Ascending aorta (tissue), 2 donors: Measurements from ENCODE around the gene CPXM2. TPM values are rescaled to one million over a fixed set of nuclear protein-coding genes. Genes with fewer than 3 reads are reported as not detected.

Experiments
- DNase-seq, 2 donors: peaks; one replicate each; pipeline ENCODE4 v3.0.0-alpha.2; 2019; ENCODE audit warnings: low spot score in 2 of 2
- H3K27ac ChIP-seq, 2 donors: fragments of 200-600 bp; sonication (generic); one replicate each; pipeline ENCODE4 v1.5.1; 2016 to 2017; ENCODE audit warnings: mild to moderate bottlenecking in 1 of 2
- H3K27me3 ChIP-seq: fragments of 200-600 bp; sonication (generic); one replicate; pipeline ENCODE4 v1.5.1; 2017
- H3K36me3 ChIP-seq, 2 donors: fragments of 200-600 bp; sonication (generic); one replicate each; pipeline ENCODE4 v1.5.1; 2016
- H3K4me1 ChIP-seq, 2 donors: fragments of 200-600 bp; sonication (generic); one replicate each; pipeline ENCODE4 v1.5.1; 2016 to 2017; ENCODE audit warnings: mild to moderate bottlenecking in 1 of 2
- H3K4me3 ChIP-seq, 2 donors: fragments of 200-600 bp; sonication (generic); one replicate each; pipeline ENCODE4 v1.5.1; 2016 to 2017; ENCODE audit warnings: mild to moderate bottlenecking in 1 of 2
- H3K9me3 ChIP-seq, 2 donors: fragments of 200-600 bp; sonication (generic); one replicate each; pipeline ENCODE4 v1.5.1; 2016
- CTCF ChIP-seq, 3 experiments: fragments of 200-600 bp in 2 of 3; fragments of 450-650 bp in 1 of 3; sonication (generic) in 2 of 3; IDR thresholded peaks; one replicate each; pipeline ENCODE4 v1.5.1; 2016 to 2019; ENCODE audit warnings: antibody characterized with exemption in 3 of 3, mild to moderate bottlenecking in 1 of 3, moderate library complexity in 1 of 3
- intact Hi-C: fragments of 100-400 bp; cut with DNase I; formaldehyde crosslinking; loops from one replicate; pipeline ENCODE4 v1.15.1; 2023
- total RNA-seq: library from RNA; depleted of rRNA; stranded (reverse); fragments of >200 nt; gene quantifications from one replicate; pipeline ENCODE4 v1.1.0, GENCODE V29; 2016

CPXM2 gene
- total RNA-seq, 1 donor from 2014 or later, result 125 TPM

GRCh38 chr10:123934846-123935245, 43.2 kb upstream of the CPXM2 start:
- intact Hi-C loops, result no loop called here
- Histone ChIP-seq H3K9me3 (peaks cover 0 to 6% of the 10 kb centered on the region in 2 donors), H3K4me1 (peaks cover 4 to 9% of the 10 kb centered on the region in 2 donors), H3K27me3 (no peaks in the 10 kb centered on the region), H3K27ac (no peak overlapping the region), H3K36me3 (no peaks in the 10 kb centered on the region), H3K4me3 (no peak overlapping the region)
- no peak for DNase-seq
- TF ChIP-seq CTCF (IDR thresholded peaks at IDR 0.05), result no peak

- peak in 1 of 2 donors; percentile 79 for DNase-seq
- peak overlapping the region; percentile 81 to 86 for H3K27ac ChIP-seq
- H3K4me3 ChIP-seq, result peak overlapping the region in 1 of 2 donors; percentile 28
These were observed 38.9 kb upstream of the CPXM2 start for GRCh38 chr10:123930340-123931001.

GRCh38 chr10:123929791-123930190, 38.2 kb upstream of the CPXM2 start:
- peaks cover 4 to 13% of the 10 kb centered on the region in 2 donors for H3K4me1 ChIP-seq
- no peaks in the 10 kb centered on the region for H3K27me3 ChIP-seq
- no peak for DNase-seq
- no peaks in the 10 kb centered on the region for H3K36me3 ChIP-seq
- intact Hi-C loops, result loop anchor here (2.0 kb wide), 2 partner anchors 37 to 39 kb away; partner anchors contain the start of gene CPXM2
- peak overlapping the region; percentile 81 to 86 for H3K27ac ChIP-seq
- no peak for TF ChIP-seq CTCF (IDR thresholded peaks at IDR 0.05)
- H3K9me3 ChIP-seq, result peaks cover 0 to 6% of the 10 kb centered on the region in 2 donors
- no peak overlapping the region for H3K4me3 ChIP-seq

More at GRCh38 chr10:123930340-123931001, 38.9 kb upstream of the CPXM2 start:
- intact Hi-C loops, result loop anchor here (2.0 kb wide), 2 partner anchors 36 to 40 kb away; partner anchors contain the start of gene CPXM2
- Histone ChIP-seq H3K4me1 (peaks cover 4 to 13% of the 10 kb centered on the region in 2 donors), H3K36me3 (no peaks in the 10 kb centered on the region), H3K9me3 (peaks cover 0 to 6% of the 10 kb centered on the region in 2 donors), H3K27me3 (no peaks in the 10 kb centered on the region)
- TF ChIP-seq CTCF (IDR thresholded peaks at IDR 0.05), result no peak

- Histone ChIP-seq H3K9me3 (peaks cover 0 to 6% of the 10 kb centered on the region in 2 donors), H3K27me3 (no peaks in the 10 kb centered on the region), H3K4me1 (peaks cover 4 to 13% of the 10 kb centered on the region in 2 donors), H3K36me3 (no peaks in the 10 kb centered on the region), H3K27ac (no peak overlapping the region), H3K4me3 (no peak overlapping the region)
- no peak for DNase-seq
- intact Hi-C loops, result no loop called here
- TF ChIP-seq CTCF (IDR thresholded peaks at IDR 0.05), result no peak
These were observed 36.8 kb upstream of the CPXM2 start for GRCh38 chr10:123928427-123928826.

GRCh38 chr10:123926401-123927264, 35.0 kb upstream of the CPXM2 start:
- peaks cover 4 to 13% of the 10 kb centered on the region in 2 donors for H3K4me1 ChIP-seq
- intact Hi-C loops, result no loop called here
- H3K27ac ChIP-seq, result no peak overlapping the region
- no peaks in the 10 kb centered on the region for H3K27me3 ChIP-seq
- H3K36me3 ChIP-seq, result no peaks in the 10 kb centered on the region
- no peak overlapping the region for H3K4me3 ChIP-seq
- no peak for DNase-seq
- no peak for TF ChIP-seq CTCF (IDR thresholded peaks at IDR 0.05)
- peaks cover 0 to 6% of the 10 kb centered on the region in 2 donors for H3K9me3 ChIP-seq
